Natural killer cell (primary cell): ENCODE results near the gene NR2F1-AS1. TPM values are rescaled to one million over a fixed set of nuclear protein-coding genes. Genes with fewer than 3 reads are reported as not detected.
"Not testable (repeated sequence)": the region's sequence is repeated elsewhere in the genome, so short reads cannot be mapped to it uniquely, and the experiment has no call there.

Source experiments
- ATAC-seq, 3 donors: fragments of 150-1000 bp in 2 of 3; fragments of 200-7000 bp in 1 of 3; cut with Tn5 transposase; 1 replicate in 1 of 3; 2 replicates in 2 of 3; pipeline ENCODE4 v1.10.0; 2021; ENCODE audit warnings: mild to moderate bottlenecking in 2 of 3, moderate library complexity in 2 of 3
- DNase-seq, 2 donors: peaks; one replicate each; pipeline versions ENCODE4 v3.0.0 to v3.0.0-alpha.2; 2013 to 2021; ENCODE audit warnings: mixed read lengths in 1 of 2
- H3K27ac ChIP-seq: one replicate; pipeline ENCODE4 v1.5.1; 2013; ENCODE audit warnings: mild to moderate bottlenecking, low read length
- H3K27me3 ChIP-seq: one replicate; pipeline ENCODE4 v1.6.1; 2013; ENCODE audit warnings: low read length; ENCODE audit not compliant: control insufficient read depth, insufficient read depth
- H3K36me3 ChIP-seq: one replicate; pipeline ENCODE4 v1.6.1; 2013; ENCODE audit warnings: low read length; ENCODE audit not compliant: control insufficient read depth, insufficient read depth
- H3K4me1 ChIP-seq: one replicate; pipeline ENCODE4 v1.6.1; 2013; ENCODE audit warnings: low read length; ENCODE audit not compliant: control insufficient read depth, insufficient read depth
- H3K4me3 ChIP-seq: one replicate; pipeline ENCODE4 v1.5.1; 2013; ENCODE audit warnings: low read length
- H3K9me3 ChIP-seq: one replicate; pipeline ENCODE4 v1.6.1; 2013; ENCODE audit warnings: low read length; ENCODE audit not compliant: control insufficient read depth, insufficient read depth
- H3K27ac Mint-ChIP-seq, 2 donors: one replicate each; pipeline ENCODE4 v1.8.0; 2022; ENCODE audit warnings: mild to moderate bottlenecking in 2 of 2, mixed read lengths in 2 of 2, moderate library complexity in 1 of 2
- H3K27me3 Mint-ChIP-seq, 2 donors: one replicate each; pipeline ENCODE4 v1.8.0; 2022; ENCODE audit warnings: low read depth in 2 of 2, mixed read lengths in 2 of 2
- H3K36me3 Mint-ChIP-seq: one replicate; pipeline ENCODE4 v1.8.0; 2022; ENCODE audit warnings: mixed read lengths
- H3K4me1 Mint-ChIP-seq, 2 donors: one replicate each; pipeline ENCODE4 v1.8.0; 2022; ENCODE audit warnings: mixed read lengths in 2 of 2
- H3K4me3 Mint-ChIP-seq: one replicate; pipeline ENCODE4 v1.8.0; 2022; ENCODE audit warnings: mild to moderate bottlenecking, moderate library complexity, mixed read lengths
- H3K9me3 Mint-ChIP-seq, 2 donors: one replicate each; pipeline ENCODE4 v1.8.0; 2022; ENCODE audit warnings: mixed read lengths in 2 of 2
- CTCF ChIP-seq: fragments of 200-600 bp; IDR thresholded peaks from one replicate; pipeline ENCODE4 v1.8.0; 2022; ENCODE audit warnings: antibody characterized with exemption
- WGBS: methylation state at CpG from one replicate; pipeline ENCODE4 v1.1.7; 2013; ENCODE audit warnings: missing lambda C conversion rate; ENCODE audit not compliant: insufficient coverage; 5-methylcytosine and 5-hydroxymethylcytosine counted together
- intact Hi-C: fragments of 100-400 bp; cut with micrococcal nuclease; formaldehyde crosslinking; loops from one replicate; pipeline ENCODE4 v1.14.2; 2022
- total RNA-seq, 4 donors: library from RNA; stranded (reverse); fragments of 120-200 nt in 1 of 4; gene quantifications; one replicate each; pipeline versions ENCODE4 v1.2.3 to v1.2.4, GENCODE V29; 2013 to 2022

NR2F1-AS1 gene
- total RNA-seq, 3 donors from 2014 or later (not counting 1 experiment from before 2014, with no cell fraction given) = not detected

- TF ChIP-seq CTCF = no peak
- no peak overlapping the region for H3K4me3 Mint-ChIP-seq
These were observed 186.7 kb downstream of the NR2F1-AS1 start for GRCh38 chr5:93394301-93394700.

GRCh38 chr5:93391169-93391568, 189.8 kb downstream of the NR2F1-AS1 start:
- WGBS = 89% methylated on average over 2 of the region's 2 CpGs
- H3K27me3 ChIP-seq, intact Hi-C loops, H3K4me1 Mint-ChIP-seq, H3K27ac ChIP-seq, H3K36me3 Mint-ChIP-seq, H3K36me3 ChIP-seq, H3K4me3 Mint-ChIP-seq, H3K4me3 ChIP-seq, ATAC-seq, H3K27me3 Mint-ChIP-seq, H3K4me1 ChIP-seq, DNase-seq, H3K9me3 ChIP-seq, H3K9me3 Mint-ChIP-seq, H3K27ac Mint-ChIP-seq: not testable (repeated sequence)

More at GRCh38 chr5:93394301-93394700, 186.7 kb downstream of the NR2F1-AS1 start:
- H3K36me3 Mint-ChIP-seq = no peaks in the 10 kb centered on the region
- H3K27ac Mint-ChIP-seq = no peak overlapping the region
- no peaks in the 10 kb centered on the region for H3K4me1 ChIP-seq
- H3K27ac ChIP-seq = no peak overlapping the region
- DNase-seq = no peak
- ATAC-seq = no peak
- no peaks in the 10 kb centered on the region for H3K4me1 Mint-ChIP-seq
- no peaks in the 10 kb centered on the region for H3K36me3 ChIP-seq
- no peak overlapping the region for H3K4me3 ChIP-seq
- no peaks in the 10 kb centered on the region for H3K9me3 ChIP-seq
- peaks cover 6 to 9% of the 10 kb centered on the region in 2 donors for H3K9me3 Mint-ChIP-seq
- H3K27me3 ChIP-seq = no peaks in the 10 kb centered on the region
- WGBS = 78% methylated on average over 2 of the region's 2 CpGs
- intact Hi-C loops = no loop called here
- no peaks in the 10 kb centered on the region for H3K27me3 Mint-ChIP-seq

- Histone ChIP-seq H3K4me3 (no peak overlapping the region), H3K27me3 (no peaks in the 10 kb centered on the region), H3K9me3 (no peaks in the 10 kb centered on the region), H3K4me1 (no peaks in the 10 kb centered on the region), H3K36me3 (no peaks in the 10 kb centered on the region), H3K27ac (no peak overlapping the region)
- Mint-ChIP-seq H3K9me3 (peaks cover 3 to 6% of the 10 kb centered on the region in 2 donors), H3K36me3 (no peaks in the 10 kb centered on the region), H3K27me3 (no peaks in the 10 kb centered on the region), H3K27ac (no peak overlapping the region), H3K4me3 (no peak overlapping the region), H3K4me1 (no peaks in the 10 kb centered on the region)
- TF ChIP-seq CTCF = no peak
- WGBS = 90% methylated on average over 2 of the region's 2 CpGs
- DNase-seq = no peak
- no peak for ATAC-seq
- intact Hi-C loops = no loop called here
These were observed 195.4 kb downstream of the NR2F1-AS1 start for GRCh38 chr5:93385655-93386054.

- H3K36me3 Mint-ChIP-seq = no peaks in the 10 kb centered on the region
- H3K9me3 ChIP-seq = no peaks in the 10 kb centered on the region
- WGBS = 84% methylated on average over 3 of the region's 3 CpGs
- intact Hi-C loops = no loop called here
- no peak for DNase-seq
- H3K4me3 ChIP-seq = no peak overlapping the region
- no peaks in the 10 kb centered on the region for H3K4me1 Mint-ChIP-seq
- no peak overlapping the region for H3K27ac Mint-ChIP-seq
- H3K4me3 Mint-ChIP-seq = no peak overlapping the region
- ATAC-seq = no peak
- no peaks in the 10 kb centered on the region for H3K36me3 ChIP-seq
- no peaks in the 10 kb centered on the region for H3K27me3 ChIP-seq
- no peak overlapping the region for H3K27ac ChIP-seq
- no peaks in the 10 kb centered on the region for H3K4me1 ChIP-seq
- H3K9me3 Mint-ChIP-seq = peaks cover 3 to 6% of the 10 kb centered on the region in 2 donors
- no peak for TF ChIP-seq CTCF
- H3K27me3 Mint-ChIP-seq = no peaks in the 10 kb centered on the region
These were observed 196.0 kb downstream of the NR2F1-AS1 start for GRCh38 chr5:93384995-93385394.
